HG02610 (cell line): ENCODE measurements around the gene PLEKHG4B.

Source experiments
- ATAC-seq: cut with Tn5 transposase; IDR thresholded peaks from one replicate; pipeline ENCODE4 v1.9.1; 2021; ENCODE audit warnings: mild to moderate bottlenecking, moderate library complexity; ENCODE audit not compliant: unreplicated experiment

PLEKHG4B gene

DNA sequence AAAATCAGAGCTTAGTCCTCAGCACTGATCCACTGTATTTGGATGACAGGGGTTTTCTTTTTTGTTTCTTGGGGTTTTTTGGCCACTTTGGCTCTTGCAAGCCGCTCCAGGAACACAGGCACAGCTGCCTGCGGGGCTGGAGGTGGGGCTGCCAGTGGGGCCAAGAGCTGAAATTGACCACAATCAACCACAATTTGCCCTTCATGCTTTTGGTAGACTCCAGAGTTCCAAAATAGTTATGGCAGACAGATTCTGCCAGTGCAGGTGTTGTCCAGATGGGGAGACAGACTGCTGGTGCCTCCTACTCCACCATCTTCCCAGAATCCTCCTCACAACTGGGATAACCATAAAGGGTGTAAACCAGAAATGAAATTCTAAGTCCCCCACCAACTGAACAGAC, 36.5 kb downstream of the PLEKHG4B start:
- ATAC-seq: no peak

DNA sequence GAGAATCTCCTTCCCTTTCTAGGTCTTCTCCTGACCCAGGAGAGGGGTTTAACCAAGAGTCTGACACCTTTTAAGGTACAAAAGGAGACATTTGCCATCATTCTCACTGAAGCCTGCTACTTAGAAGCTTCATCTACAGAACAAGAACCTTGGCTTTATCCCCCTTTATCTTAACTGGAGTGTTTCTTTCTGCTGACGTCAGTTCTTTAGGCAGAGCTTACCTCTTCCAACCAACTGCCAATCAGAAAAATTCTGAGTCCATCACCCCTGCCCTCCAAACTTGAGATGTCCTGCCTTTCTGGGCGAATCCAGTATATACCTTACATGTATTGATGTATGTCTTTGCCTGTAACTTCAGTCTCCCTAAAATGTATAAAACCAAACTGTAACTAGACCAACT, 37.2 kb downstream of the PLEKHG4B start:
- ATAC-seq: no peak

DNA sequence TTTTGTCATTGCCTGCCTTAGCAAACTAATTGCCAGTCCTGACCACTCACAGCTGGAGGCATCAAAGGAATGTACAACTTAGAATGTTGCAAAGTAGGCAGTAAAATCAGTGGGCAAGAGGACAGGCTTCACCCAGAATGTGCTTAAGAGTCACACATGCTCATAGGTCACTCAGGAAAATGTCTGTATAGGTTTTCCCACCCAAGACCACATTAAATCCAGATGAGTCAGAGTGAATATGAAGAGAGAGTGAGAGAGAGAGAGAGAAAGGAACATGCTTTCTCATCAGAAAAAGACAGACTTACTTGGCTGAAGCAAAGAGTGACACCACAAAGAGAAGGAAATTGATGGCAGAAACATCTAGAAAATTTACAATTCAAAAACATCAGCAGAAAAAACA, 37.9 kb downstream of the PLEKHG4B start:
- no peak for ATAC-seq

DNA sequence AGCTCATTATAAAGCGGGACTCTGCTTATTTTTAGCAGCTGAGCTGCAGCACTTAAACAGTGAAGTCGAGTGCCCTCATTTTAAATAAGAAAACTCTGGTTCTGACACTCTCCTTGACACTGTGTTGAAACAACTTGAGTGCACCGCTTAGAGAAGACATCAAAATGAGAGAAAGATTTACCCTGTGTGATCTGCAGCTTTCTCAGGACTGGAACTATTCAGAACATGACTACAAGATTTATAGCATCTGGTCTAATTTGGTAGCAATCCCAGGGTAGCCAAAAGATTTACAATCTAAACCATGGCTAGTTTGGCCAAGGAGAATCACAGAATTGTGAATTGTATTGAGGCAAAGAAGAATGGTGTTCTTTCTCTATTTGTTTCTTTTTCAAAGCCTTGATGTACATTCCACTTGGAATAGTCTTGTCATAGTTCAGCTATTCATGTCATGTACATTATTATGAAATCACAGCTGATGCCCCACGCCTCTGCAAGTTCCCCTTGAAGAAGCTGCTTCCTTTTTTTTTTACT, 38.7 kb downstream of the PLEKHG4B start:
- no peak for ATAC-seq

DNA sequence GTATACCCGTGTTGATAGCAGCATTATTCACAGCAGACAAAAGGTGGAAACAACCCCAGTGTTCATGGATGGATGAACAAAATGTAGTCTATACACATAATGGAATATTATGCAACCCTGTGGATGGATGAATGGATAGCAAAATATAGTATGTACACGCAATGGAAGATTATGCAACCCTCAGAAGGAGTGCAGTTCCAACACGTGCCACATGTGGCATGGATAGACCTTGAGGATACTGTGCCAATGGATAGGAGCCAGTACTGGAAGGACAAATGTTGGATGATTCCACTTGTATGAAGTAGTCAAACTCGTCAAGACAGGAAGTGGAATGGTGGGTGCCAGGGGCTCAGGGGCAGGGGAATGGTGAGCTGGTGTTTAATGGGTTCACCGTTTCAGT, 44.9 kb downstream of the PLEKHG4B start:
- ATAC-seq: no peak

DNA sequence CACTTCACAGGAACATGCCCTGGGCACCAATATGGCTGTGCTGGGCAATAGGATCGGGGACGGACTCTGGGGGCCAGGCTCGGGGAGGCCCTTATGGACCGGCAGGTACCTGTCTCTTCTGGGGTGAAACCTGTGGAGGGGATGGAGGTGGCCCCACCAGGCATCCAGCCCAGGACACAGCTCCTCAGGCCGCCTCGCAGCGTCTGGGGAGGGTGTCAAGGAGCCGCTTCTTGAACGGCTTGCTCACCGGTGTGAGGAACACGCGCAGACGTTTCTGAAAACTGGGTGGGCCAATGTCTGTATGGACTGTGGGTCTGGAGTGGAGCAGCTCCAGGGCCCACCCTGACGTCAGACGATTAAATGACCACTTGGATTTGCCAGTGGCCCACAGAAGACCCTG, 45.8 kb downstream of the PLEKHG4B start:
- no peak for ATAC-seq

DNA sequence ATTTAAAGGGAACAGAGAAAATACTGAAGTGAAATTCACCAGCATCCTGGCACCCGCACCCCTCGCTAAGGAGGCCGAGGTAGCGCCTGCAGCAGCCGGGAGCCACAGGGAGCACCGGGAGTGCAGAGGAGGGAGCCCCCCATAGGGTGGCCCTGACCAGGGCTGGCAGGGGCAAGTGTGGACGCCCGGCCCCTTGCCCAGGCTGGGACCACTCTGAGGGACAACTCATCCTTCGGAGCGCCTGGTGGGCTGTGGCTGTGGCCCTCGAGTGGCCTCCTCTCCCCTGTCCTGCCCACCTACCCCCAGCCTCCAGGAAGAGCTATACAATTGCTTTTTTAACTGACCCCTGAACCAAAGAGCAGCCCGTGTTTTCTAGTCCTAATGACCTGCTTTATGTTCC, 47.0 kb downstream of the PLEKHG4B start:
- no peak for ATAC-seq

DNA sequence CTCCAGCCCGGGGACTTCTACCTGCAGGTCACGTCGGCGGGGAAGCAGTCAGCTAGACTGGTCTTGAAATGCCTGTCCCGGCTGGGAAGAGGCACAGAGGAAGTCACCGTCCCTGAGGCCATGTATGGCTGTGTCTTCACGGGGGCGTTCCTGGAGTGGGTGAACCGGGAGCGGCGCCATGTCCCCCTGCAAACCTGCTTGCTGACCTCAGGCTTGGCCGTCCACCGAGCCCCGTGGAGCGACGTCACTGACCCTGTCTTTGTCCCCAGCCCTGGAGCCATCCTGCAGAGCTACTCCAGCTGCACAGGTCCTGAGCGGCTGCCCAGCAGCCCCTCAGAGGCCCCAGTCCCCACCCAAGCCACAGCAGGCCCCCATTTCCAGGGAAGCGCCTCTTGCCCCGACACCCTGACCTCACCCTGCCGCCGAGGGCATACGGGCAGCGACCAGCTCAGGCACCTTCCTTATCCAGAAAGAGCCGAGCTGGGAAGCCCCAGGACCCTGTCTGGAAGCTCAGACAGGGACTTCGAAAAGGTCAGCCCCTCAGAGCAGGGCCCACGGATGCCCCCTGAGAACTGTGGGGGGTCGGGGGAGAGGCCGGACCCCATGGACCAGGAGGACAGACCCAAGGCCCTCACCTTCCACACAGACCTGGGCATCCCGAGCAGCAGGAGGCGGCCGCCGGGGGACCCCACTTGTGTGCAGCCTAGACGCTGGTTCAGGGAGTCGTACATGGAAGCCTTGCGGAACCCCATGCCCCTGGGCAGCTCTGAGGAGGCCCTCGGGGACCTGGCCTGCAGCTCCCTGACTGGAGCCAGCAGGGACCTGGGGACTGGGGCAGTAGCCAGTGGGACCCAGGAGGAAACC, 47.8 kb downstream of the PLEKHG4B start:
- ATAC-seq: no peak

DNA sequence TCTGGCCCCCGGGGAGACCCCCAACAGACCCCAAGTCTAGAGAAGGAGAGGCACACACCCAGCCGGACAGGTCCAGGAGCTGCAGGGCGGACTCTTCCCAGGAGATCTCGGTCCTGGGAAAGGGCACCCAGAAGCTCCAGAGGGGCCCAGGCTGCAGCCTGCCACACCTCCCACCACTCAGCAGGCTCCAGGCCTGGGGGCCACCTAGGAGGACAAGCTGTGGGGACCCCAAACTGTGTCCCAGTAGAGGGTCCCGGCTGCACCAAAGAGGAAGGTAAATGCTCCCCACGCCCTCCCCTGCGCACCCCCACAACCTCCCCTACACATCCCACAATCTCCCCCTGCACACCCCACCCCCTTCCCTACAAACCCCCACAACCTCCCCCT, 48.5 kb downstream of the PLEKHG4B start:
- ATAC-seq: no peak

DNA sequence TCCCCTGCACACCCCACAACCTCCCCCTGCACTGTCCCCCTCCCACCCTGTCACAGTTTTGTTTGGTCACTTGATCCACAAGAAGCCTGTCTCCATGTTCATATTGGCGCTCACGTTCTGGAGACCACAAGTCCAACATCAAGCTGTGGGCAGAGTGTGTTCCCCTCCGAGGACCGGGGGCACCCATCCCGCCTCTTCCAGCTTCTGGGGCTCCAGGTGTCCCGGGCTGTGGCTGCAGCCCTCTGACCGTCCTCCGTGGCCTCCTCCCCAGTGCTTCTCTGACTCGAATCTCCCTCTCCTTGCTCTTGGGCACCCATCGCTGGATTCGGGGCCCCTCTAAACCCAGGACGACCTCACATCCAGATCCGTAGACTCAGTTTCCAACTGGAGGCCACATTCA, 49.2 kb downstream of the PLEKHG4B start:
- no peak for ATAC-seq

DNA sequence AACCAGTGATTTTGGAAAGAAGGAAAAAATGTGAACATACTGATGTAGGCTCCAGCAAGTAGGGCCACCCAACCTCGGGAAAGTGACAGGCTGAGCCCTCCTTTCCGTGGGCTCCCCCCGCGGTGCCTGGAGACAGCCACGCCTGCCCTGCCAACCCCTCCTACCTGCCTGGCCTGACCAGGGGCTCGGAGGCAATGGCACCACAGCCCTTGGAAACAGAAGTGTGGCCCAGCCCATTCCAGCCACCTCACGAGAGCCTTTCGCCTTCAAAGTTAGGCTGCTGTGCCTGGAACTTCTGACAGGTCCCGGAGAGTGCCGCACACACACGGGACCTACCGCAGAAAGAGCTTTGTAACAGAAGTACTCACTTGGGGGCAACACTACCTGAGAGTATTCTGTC, 49.8 kb downstream of the PLEKHG4B start:
- no peak for ATAC-seq

DNA sequence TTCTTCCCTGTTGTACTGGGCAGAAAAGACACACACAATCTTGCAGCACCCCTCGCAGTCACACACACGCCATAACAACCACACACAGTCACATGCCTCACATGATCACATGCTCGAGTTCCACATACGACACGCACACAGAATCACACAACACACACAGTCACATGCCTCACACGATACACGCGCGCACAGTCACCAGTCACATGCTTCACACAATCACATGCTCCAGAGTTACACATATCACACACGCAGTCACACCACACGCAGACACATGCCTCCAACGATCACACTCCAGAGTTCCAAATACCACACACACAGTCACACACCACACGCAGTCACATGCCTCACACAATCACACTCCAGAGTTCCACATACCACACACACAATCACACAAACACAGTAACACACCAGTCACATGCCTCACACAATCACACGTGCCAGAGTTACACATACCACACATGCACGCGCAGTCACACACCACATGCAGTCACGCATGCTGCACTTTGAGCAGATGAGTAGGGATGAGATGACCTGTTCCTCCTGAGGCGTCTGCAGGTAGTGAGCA, 50.4 kb downstream of the PLEKHG4B start:
- ATAC-seq: no peak

DNA sequence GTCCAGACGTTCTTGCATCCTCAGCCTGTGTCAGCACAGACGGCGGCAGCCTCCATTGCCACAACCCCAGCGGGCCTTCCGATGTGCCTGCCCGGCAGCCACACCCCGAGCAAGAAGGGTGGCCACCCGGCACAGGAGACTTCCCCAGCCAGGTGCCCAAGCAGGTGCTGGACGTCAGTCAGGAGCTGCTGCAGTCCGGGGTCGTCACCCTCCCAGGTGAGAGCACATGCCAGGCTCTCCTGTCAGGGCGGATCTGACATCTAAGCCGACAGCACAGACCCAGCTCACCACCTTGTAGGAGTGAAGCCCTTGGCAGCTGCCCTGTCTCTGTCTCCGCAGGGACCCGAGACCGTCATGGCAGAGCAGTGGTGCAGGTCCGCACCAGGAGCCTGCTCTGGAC, 51.1 kb downstream of the PLEKHG4B start:
- no peak for ATAC-seq

DNA sequence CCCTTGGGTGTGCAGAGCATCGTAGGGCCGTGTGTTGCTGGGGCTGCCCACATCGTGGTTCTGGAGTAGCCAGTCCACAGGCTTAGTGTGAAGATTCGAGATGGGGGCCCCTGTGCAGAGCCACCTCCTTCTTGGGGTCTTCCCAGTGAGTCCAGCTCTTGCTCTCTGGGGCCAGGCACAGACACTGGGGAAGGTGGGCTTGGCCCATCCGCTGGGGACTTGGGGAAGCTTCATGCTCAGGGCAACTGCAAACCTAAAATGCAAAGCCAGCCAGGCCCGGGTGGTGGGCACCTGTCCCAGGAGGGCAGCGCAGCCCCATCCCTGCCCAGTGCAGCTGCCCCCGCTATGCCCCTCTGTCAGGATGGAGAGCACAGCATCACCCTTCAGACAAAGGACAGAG, 53.0 kb downstream of the PLEKHG4B start:
- no peak for ATAC-seq

DNA sequence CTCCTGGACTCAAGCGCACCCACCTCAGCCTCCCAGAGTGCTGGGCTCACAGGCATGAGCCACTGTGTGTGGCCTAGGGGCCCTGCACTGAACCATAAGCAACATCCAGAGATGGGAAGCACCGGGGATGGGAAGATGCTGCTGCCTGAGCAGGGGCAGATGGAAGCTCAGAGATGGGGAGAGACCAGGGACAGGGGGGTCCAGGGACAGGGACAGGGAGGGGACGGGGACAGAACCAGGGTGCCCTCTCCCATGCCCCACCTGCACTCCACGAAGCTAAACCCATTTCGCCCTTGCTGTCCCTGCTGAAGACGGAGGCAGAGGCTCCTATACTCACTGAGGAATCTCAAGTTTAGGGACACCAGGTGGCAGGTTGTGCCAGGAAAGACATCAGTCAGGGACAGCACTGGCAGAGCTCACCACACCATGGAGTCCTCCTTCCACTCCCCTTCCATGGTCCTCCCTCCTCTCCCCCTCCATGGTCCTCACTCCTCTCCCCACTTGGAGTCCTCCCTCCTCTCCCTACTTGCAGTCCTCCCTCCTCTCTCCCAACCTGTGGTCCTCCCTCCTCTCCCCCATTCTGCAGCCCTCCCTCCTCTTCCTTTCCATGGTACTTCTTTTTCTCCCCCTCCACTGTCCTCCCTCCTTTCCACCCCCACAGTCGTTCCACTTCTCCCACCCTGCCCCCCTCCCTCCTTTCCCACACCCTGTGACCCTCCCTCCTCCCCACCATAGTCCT, 53.8 kb downstream of the PLEKHG4B start:
- no peak for ATAC-seq

DNA sequence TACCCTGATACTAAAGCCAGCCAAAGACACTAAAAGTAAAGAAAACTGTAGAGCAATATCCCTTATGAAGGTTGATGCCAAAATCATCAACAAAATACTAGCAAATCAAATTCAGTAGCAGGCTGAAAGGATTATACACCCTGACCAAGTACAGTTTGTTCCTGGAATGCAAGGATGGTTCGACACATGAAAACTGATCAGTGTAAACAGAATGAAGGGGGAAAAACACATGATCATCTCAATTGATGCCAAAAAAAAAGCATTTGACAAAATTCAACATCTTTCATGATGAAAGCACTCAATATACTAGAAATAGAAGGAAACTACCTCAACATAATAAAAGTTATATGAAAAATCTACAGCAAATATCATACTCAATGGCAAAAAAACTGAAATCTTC, 55.8 kb downstream of the PLEKHG4B start:
- ATAC-seq: no peak

DNA sequence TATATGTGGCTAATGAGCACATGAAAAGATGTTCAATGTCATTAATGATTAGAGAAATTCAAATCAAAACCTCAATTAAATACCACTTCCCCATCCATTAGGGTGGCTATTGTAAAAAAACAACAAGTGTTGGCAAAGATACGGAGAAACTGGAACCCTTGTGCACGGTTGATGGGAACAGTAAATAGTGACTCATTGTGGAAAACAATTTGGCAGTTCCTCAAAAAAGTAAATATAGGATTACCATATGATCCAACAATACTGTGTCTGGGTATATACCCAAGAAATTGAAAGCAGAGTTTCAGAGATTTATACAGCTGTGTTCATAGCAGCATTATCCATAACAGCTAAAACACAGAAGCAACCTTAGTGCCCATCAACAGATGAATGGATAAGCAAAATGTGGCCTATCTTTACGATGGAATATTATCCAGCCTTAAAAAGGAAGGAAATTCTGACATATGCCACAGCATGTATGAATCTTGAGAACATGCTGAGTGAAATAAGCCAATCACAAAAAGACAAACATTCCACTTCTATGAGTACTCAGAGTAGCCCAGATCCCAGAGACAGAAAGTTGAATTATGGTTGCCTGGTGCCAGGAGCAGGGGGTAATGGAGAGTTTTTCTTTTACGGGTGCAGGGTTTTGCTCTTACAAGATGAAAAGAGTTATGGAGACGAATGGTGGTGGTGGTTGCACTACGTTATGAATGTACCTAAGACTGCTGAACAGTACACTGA, 57.9 kb downstream of the PLEKHG4B start:
- no peak for ATAC-seq

DNA sequence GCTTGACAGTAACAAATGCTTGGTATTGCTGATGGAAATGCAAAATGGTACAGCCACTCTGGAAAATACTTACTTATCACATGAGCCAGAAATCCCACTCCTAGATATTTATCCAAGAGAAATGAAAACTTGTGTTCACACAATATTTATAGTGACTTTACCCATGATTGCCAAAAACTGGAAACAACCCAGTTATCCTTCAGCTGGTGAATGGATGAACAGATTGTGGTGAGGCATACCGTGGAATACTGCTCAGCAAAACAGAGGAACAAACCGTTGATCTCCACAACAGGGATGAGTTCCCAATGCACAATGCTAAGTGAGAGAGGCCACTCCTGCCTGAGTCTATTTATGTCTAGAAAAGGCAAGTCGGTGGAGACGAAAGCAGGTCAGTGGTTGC, 58.8 kb downstream of the PLEKHG4B start:
- no peak for ATAC-seq

DNA sequence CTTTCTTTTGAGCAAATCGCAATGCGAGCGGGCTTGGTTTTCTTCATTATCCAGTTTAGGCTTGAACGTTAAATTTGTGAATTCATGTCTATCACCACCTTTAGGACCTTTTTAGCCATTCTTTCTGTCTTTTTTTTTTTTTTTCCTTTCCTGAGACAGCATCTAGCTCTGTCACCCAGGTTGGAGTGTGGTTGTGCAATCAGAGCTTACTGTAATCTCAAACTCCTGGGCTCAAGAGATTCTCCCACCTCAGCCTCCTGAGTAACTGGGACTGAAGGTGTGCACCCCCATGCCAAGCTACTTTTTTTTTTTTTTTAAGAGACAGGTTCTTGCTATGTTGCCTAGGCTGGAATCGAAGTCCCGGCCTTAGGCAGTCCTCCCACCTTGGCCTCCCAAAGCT, 60.1 kb downstream of the PLEKHG4B start:
- ATAC-seq: no peak

DNA sequence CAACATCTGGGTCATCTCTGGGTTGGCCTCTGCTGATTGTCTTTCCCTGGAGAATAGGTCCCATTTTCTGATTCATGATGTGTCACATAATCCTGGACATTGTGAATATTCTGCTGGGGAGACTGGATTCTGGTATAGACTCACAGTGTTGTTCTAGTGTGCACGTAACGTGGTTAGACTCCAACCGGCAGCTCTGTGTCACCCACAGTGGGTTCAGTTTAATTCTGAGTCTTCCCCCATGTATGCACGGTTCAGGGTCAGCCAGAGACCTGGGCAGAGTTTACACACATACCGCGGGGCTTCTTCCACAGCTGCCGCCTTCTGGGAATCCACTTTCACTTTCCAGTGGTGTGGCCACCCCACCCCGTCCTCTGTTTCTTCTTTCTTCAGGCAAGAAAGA, 61.3 kb downstream of the PLEKHG4B start:
- ATAC-seq: no peak

DNA sequence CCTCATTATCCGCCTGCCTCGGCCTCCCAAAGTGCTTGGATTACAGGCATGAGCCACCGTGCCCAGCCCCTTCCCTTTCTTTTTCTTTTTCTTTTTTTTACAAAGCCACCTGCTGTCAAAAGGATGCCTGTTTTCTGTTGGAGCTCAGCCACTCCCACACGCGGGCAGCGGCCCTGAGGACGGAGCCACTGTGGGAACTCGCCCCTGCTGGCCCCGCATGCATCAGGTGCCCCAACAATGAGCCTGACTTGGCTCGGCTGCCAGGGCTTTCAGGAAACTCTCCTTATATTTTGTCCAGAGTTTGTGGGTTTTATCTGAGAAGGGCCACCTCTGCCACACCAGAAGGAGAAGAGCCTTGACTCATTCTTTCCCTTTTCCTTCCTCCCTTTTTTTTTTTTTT, 62.3 kb downstream of the PLEKHG4B start:
- ATAC-seq: no peak
